Dendritic cell treated with granulocyte-macrophage colony-stimulating factor and Interleukin-4, amounts not matched to agents 40 ng/mL and 50 ng/mL, for 4 days (primary cell): ENCODE results near the gene GSG1L.
"Not testable (repeated sequence)": the region's sequence is repeated elsewhere in the genome, so short reads cannot be mapped to it uniquely, and the experiment has no call there.

Experiments used
- H3K27ac Mint-ChIP-seq: one replicate; pipeline ENCODE4 v1.8.0; 2022; ENCODE audit warnings: mild to moderate bottlenecking, mixed read lengths
- H3K27me3 Mint-ChIP-seq: one replicate; pipeline ENCODE4 v1.8.0; 2022; ENCODE audit warnings: mild to moderate bottlenecking, mixed read lengths
- H3K36me3 Mint-ChIP-seq: one replicate; pipeline ENCODE4 v1.8.0; 2022; ENCODE audit warnings: low read depth, mixed read lengths
- H3K4me1 Mint-ChIP-seq: one replicate; pipeline ENCODE4 v1.8.0; 2022; ENCODE audit warnings: low read depth, mixed read lengths
- H3K4me3 Mint-ChIP-seq: one replicate; pipeline ENCODE4 v1.8.0; 2022; ENCODE audit warnings: mild to moderate bottlenecking, moderate library complexity, mixed read lengths
- H3K9me3 Mint-ChIP-seq: one replicate; pipeline ENCODE4 v1.8.0; 2022; ENCODE audit warnings: mixed read lengths
- intact Hi-C: fragments of 100-400 bp; cut with micrococcal nuclease; formaldehyde crosslinking; loops from one replicate; pipeline ENCODE4 v1.15.0; 2022

GSG1L gene

GRCh38 chr16:27963471-27963965 is 100.0 kb downstream of the GSG1L start:
- H3K36me3 Mint-ChIP-seq = no peaks in the 10 kb centered on the region
- peaks cover 4% of the 10 kb centered on the region for H3K27me3 Mint-ChIP-seq
- H3K9me3 Mint-ChIP-seq = no peaks in the 10 kb centered on the region
- intact Hi-C loops = no loop called here
- H3K4me3 Mint-ChIP-seq = no peak overlapping the region
- no peak overlapping the region for H3K27ac Mint-ChIP-seq
- H3K4me1 Mint-ChIP-seq = peaks cover 5% of the 10 kb centered on the region

DNA sequence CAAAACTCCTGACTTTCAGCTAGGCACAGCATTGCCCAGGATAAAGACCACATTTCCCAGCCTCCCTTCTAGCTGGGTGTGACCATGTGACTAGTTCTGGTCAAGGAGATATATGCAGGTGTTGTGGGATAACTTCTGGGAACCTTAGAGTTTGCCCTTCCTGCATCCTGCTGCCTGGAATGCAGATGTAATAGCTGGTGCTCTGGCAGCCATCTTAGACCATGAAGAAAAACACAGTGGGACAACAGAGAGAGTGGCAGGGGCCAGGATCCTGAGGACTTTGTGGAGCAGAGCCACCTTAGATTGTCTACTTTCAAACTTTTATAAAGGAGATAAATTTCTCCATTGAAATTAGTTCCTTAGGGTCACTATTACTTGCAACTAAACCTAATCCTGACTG is 101.3 kb downstream of the GSG1L start:
- H3K4me3 Mint-ChIP-seq = no peak overlapping the region
- peaks cover 5% of the 10 kb centered on the region for H3K4me1 Mint-ChIP-seq
- H3K27me3 Mint-ChIP-seq = peaks cover 4% of the 10 kb centered on the region
- peaks cover 9% of the 10 kb centered on the region for H3K9me3 Mint-ChIP-seq
- H3K36me3 Mint-ChIP-seq = no peaks in the 10 kb centered on the region
- intact Hi-C loops = no loop called here
- no peak overlapping the region for H3K27ac Mint-ChIP-seq

DNA sequence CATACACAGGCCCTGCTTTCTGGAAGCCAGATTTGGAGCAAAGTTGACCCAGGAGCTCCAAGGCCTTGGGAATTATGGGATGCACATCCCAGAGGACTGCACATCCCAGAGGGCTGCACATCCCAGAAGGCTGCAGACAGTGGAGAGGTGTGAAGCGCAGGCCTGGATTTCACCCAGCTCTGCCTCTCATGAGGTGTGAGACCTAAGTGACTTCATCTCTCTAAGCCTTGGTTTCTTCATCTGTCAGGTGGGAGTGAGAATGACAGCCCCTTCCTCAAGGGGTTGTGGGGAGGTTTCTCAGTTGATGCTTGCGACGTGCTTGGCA is 102.3 kb downstream of the GSG1L start:
- intact Hi-C loops = no loop called here
- peaks cover 4% of the 10 kb centered on the region for H3K27me3 Mint-ChIP-seq
- H3K4me3 Mint-ChIP-seq = no peak overlapping the region
- no peak overlapping the region for H3K27ac Mint-ChIP-seq
- H3K36me3 Mint-ChIP-seq = no peaks in the 10 kb centered on the region
- peaks cover 9% of the 10 kb centered on the region for H3K9me3 Mint-ChIP-seq
- peaks cover 5% of the 10 kb centered on the region for H3K4me1 Mint-ChIP-seq

- intact Hi-C loops = no loop called here
- Mint-ChIP-seq H3K4me1 (peaks cover 5% of the 10 kb centered on the region), H3K4me3 (no peak overlapping the region), H3K27ac (no peak overlapping the region), H3K27me3 (peaks cover 4% of the 10 kb centered on the region), H3K9me3 (peaks cover 12% of the 10 kb centered on the region), H3K36me3 (no peaks in the 10 kb centered on the region)
Measured at GRCh38 chr16:27960619-27961295, 102.8 kb downstream of the GSG1L start.

DNA sequence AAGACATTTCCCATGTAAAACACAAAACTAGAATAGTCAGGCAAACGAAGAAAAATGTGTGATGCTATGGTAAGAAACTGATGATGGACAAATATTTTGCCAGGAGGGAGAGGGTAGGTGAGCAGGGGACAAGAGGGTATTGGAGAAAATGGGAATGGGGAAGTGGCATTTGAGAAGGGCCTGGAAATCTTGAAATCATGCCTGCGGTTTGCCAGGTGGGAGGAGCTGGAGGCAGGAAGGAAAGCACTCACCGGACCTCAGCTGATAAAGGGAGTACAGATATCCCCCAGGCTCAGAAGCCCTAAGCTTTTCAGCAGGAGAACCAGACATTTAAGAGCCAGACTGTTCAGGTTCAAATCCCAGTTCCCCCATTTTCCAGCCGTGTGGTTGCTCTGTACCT is 103.6 kb downstream of the GSG1L start:
- peaks cover 21% of the 10 kb centered on the region for H3K9me3 Mint-ChIP-seq
- peaks cover 5% of the 10 kb centered on the region for H3K4me1 Mint-ChIP-seq
- no peak overlapping the region for H3K4me3 Mint-ChIP-seq
- no peaks in the 10 kb centered on the region for H3K36me3 Mint-ChIP-seq
- peaks cover 2% of the 10 kb centered on the region for H3K27me3 Mint-ChIP-seq
- intact Hi-C loops = no loop called here
- no peak overlapping the region for H3K27ac Mint-ChIP-seq

- intact Hi-C loops = no loop called here
- H3K27me3 Mint-ChIP-seq = no peaks in the 10 kb centered on the region
Measured at GRCh38 chr16:27954191-27954590, 109.3 kb downstream of the GSG1L start.

GRCh38 chr16:27952811-27953210 is 110.7 kb downstream of the GSG1L start:
- H3K4me3 Mint-ChIP-seq = no peak overlapping the region
- no peaks in the 10 kb centered on the region for H3K4me1 Mint-ChIP-seq
- intact Hi-C loops = no loop called here
- H3K27ac Mint-ChIP-seq = no peak overlapping the region
- peaks cover 22% of the 10 kb centered on the region for H3K9me3 Mint-ChIP-seq
- no peaks in the 10 kb centered on the region for H3K36me3 Mint-ChIP-seq
- no peaks in the 10 kb centered on the region for H3K27me3 Mint-ChIP-seq

More at GRCh38 chr16:27954191-27954590, 109.3 kb downstream of the GSG1L start:
- Mint-ChIP-seq H3K4me1 (no peaks in the 10 kb centered on the region), H3K9me3 (peaks cover 25% of the 10 kb centered on the region), H3K27ac (no peak overlapping the region), H3K4me3 (no peak overlapping the region), H3K36me3 (no peaks in the 10 kb centered on the region)

DNA sequence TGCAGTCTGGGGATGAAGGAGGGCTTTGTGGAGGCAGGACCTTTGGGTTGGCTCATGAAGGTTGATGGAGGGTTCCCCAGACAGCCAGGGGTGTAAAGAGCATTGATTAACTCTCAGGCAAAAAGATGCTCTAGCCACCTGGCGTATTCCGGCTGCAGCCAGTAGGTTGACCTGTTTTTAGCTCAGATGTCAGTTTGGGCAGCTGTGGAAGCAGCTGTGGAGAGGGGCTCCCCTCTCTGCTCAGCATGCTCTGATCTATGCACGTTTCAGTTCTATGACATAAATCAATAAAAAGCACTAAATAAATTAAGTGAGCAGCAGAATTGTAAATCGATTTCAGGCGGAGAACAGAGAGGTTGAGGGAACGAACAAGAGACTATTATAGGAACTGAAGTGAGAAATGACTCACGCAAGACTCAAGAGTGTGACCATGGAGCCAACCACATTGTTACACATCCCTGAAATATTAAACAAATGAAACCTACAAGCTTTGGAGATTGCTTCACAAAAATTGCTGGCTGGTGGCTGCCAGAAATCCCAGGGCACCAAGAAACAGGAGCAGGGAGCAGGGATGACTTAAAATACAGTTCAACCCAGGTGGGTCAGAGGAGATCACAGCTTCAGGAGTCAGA is 111.9 kb downstream of the GSG1L start:
- no peaks in the 10 kb centered on the region for H3K4me1 Mint-ChIP-seq
- H3K9me3 Mint-ChIP-seq = peaks cover 16% of the 10 kb centered on the region
- no peaks in the 10 kb centered on the region for H3K27me3 Mint-ChIP-seq
- no peaks in the 10 kb centered on the region for H3K36me3 Mint-ChIP-seq
- no peak overlapping the region for H3K27ac Mint-ChIP-seq
- no peak overlapping the region for H3K4me3 Mint-ChIP-seq
- intact Hi-C loops = no loop called here

GRCh38 chr16:27950206-27950887 is 113.2 kb downstream of the GSG1L start:
- Mint-ChIP-seq H3K27me3 (peaks cover 2% of the 10 kb centered on the region), H3K36me3 (no peaks in the 10 kb centered on the region)

GRCh38 chr16:27947696-27948095 is 115.8 kb downstream of the GSG1L start:
- H3K36me3 Mint-ChIP-seq = no peaks in the 10 kb centered on the region
- H3K27ac Mint-ChIP-seq = no peak overlapping the region
- no peaks in the 10 kb centered on the region for H3K9me3 Mint-ChIP-seq
- H3K4me3 Mint-ChIP-seq = no peak overlapping the region
- H3K4me1 Mint-ChIP-seq = no peaks in the 10 kb centered on the region
- intact Hi-C loops = no loop called here
- H3K27me3 Mint-ChIP-seq = peaks cover 2% of the 10 kb centered on the region

More at GRCh38 chr16:27950206-27950887, 113.2 kb downstream of the GSG1L start:
- peaks cover 9% of the 10 kb centered on the region for H3K9me3 Mint-ChIP-seq
- no peaks in the 10 kb centered on the region for H3K4me1 Mint-ChIP-seq
- no peak overlapping the region for H3K27ac Mint-ChIP-seq
- intact Hi-C loops = no loop called here
- H3K4me3 Mint-ChIP-seq = no peak overlapping the region

DNA sequence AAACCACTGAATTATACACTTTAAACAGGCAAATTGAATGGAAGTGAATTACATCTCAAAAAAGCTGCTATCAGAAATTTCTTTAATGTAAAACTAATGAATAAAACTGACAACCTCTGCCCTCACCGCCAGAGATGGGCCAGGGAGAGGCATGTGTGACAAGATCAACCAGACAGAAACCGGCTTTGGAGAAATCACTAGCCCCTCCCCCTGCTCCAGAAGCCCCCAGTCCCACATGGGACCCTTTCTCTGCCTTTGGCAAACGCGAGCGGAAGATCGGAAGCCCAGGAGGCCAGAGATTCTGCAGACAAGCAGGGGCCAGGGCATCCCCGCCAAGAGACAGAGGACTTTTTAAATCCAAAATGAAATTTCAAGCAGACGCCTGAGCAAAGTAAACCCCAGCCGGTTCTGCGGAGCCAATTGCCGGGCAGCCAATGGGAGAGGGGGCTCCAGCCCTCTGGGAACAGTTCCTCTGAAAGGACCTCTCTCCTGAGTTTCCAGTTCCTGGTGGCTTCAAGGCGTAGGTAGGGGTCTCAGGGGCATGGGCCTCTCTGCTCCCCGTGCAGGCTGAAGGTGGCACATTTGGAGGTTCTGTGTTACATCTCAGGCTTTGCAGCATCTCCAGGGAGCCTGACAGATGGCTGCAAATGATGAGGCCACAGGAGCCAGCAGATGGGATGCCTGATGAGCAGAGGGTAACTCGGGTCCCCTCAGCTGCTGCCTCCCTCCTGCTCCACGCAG is 118.1 kb downstream of the GSG1L start:
- intact Hi-C loops = no loop called here

DNA sequence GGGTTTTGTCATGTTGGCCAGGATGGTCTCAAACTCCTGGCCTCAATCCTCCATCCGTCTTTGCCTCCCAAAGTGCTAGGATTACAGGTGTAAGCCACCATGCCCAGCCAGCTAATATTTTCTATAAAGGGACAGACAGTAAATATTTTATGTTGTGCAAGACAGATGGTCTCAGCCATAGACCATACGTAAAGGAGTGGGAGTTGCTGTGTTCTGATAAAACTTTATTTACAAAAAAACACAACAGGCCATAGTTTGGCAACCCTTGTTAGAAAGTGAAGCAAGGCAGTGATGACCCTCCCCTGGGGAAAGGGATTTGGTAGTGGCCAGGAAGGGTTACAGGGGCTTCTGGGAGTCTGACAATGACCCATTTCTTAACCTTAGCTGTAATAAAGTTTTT is 119.7 kb downstream of the GSG1L start:
- Mint-ChIP-seq H3K4me3 (no peak overlapping the region), H3K4me1 (no peaks in the 10 kb centered on the region), H3K27me3 (peaks cover 2% of the 10 kb centered on the region), H3K27ac (no peak overlapping the region), H3K9me3 (no peaks in the 10 kb centered on the region), H3K36me3 (no peaks in the 10 kb centered on the region)
- intact Hi-C loops = no loop called here

More for the DNA sequence above, 118.1 kb downstream of the GSG1L start:
- Mint-ChIP-seq H3K4me3 (no peak overlapping the region), H3K36me3 (no peaks in the 10 kb centered on the region), H3K4me1 (no peaks in the 10 kb centered on the region), H3K27ac (no peak overlapping the region), H3K27me3 (peaks cover 2% of the 10 kb centered on the region), H3K9me3 (no peaks in the 10 kb centered on the region)

GRCh38 chr16:27942071-27942470 is 121.4 kb downstream of the GSG1L start:
- intact Hi-C loops, H3K27me3 Mint-ChIP-seq, H3K36me3 Mint-ChIP-seq, H3K27ac Mint-ChIP-seq, H3K4me3 Mint-ChIP-seq, H3K4me1 Mint-ChIP-seq, H3K9me3 Mint-ChIP-seq: not testable (repeated sequence)

- Mint-ChIP-seq H3K27ac (no peak overlapping the region), H3K4me1 (no peaks in the 10 kb centered on the region), H3K4me3 (no peak overlapping the region), H3K9me3 (no peaks in the 10 kb centered on the region), H3K36me3 (no peaks in the 10 kb centered on the region), H3K27me3 (peaks cover 7% of the 10 kb centered on the region)
- intact Hi-C loops = no loop called here
Measured at GRCh38 chr16:27935076-27935475, 128.4 kb downstream of the GSG1L start.
